ENCODE measurements around the gene GOLPH3L. TPM values are rescaled to one million over a fixed set of nuclear protein-coding genes. Genes with fewer than 3 reads are reported as not detected.

Gene GOLPH3L
- total and polyA plus RNA-seq, 10 of the 15 experiments (the other 5 are each of a cell fraction or from before 2014, with no cell fraction given), result 7.7 to 29.9 (median 19.2) TPM

- DNase-seq (ENCODE audit: low read depth, low spot score) (no peak), FAIRE-seq (no peak), ATAC-seq (no peak)
- ChIA-PET POLR2A (interaction anchor here (0.8 to 1.3 kb wide), 3 partner anchors 9 to 63 kb away, joined by 3 read pairs; partner anchors contain the start of gene ENSA), CTCF (interaction anchor here (1.1 to 2.5 kb wide), 6 partner anchors 9 to 132 kb away, joined by 3 to 7 read pairs (median 6); no protein-coding TSS in a partner anchor), RAD21 (ENCODE audit: unreplicated experiment) (interaction anchor here (1.0 to 1.8 kb wide), 6 partner anchors 8 to 132 kb away, joined by 3 to 5 read pairs (median 4); no protein-coding TSS in a partner anchor), SMC1A (ENCODE audit: uncharacterized antibody, unreplicated experiment) (interaction anchor here (0.8 to 2.0 kb wide), 8 partner anchors 8 to 157 kb away, joined by 3 to 7 read pairs (median 4); no protein-coding TSS in a partner anchor)
- in situ Hi-C loops (cut with MboI), result no loop called here
- TF ChIP-seq MYB (IDR thresholded peaks at IDR 0.05; ENCODE audit: borderline replicate concordance, low read depth, low read length), result no peak
- no peak for TF ChIP-seq HDGF (IDR thresholded peaks at IDR 0.05)
- no peak for TF ChIP-seq TCF12 (IDR thresholded peaks at IDR 0.05; ENCODE audit: low read depth, low read length)
- TF ChIP-seq NFIC (IDR thresholded peaks at IDR 0.05; ENCODE audit: low read depth, low read length), result no peak
- TF ChIP-seq ZZZ3 (IDR thresholded peaks at IDR 0.05; ENCODE audit: control insufficient read depth, insufficient read length, low read depth), result no peak
- TF ChIP-seq BCL3 (IDR thresholded peaks at IDR 0.05; ENCODE audit: borderline replicate concordance, insufficient read depth, low read depth, low read length, poor library complexity, severe bottlenecking), result no peak
- Histone ChIP-seq H3K4me2 (ENCODE audit: control insufficient read depth, insufficient read depth) (no peak overlapping the region; the same call in 1 of the 2 replicates), H3K27me3 (replicated peaks in 1 of 2; ENCODE audit: control insufficient read depth in 2 of 2, insufficient read depth in 2 of 2, low read length in 1 of 2) (no peaks in the 10 kb centered on the region), H3K9ac (ENCODE audit: control insufficient read depth, insufficient read depth, low read length) (no peak overlapping the region), H3K4me1 (ENCODE audit: control insufficient read depth, insufficient read depth, low read length) (peaks cover 3% of the 10 kb centered on the region; the same call in 1 of the 2 replicates), H3K36me3 (ENCODE audit: control insufficient read depth in 2 of 2, insufficient read depth in 2 of 2, low read length in 1 of 2) (peaks cover 0 to 18% of the 10 kb centered on the region in 2 experiments; a peak in 2 of 4 replicates), H3K4me3 (no peak overlapping the region), H3K27ac (ENCODE audit: control insufficient read depth, insufficient read depth) (no peak overlapping the region), H2AFZ (ENCODE audit: control insufficient read depth, low read depth, low read length) (no peak overlapping the region), H3K79me2 (ENCODE audit: control insufficient read depth, insufficient read depth, low read length) (peaks cover 15% of the 10 kb centered on the region), H4K20me1 (ENCODE audit: control insufficient read depth, insufficient read depth) (no peaks in the 10 kb centered on the region), H3K9me3 (replicated peaks; ENCODE audit: control insufficient read depth, insufficient read depth, low read length) (no peaks in the 10 kb centered on the region)
- 44% methylated on average over 3 of the region's 3 CpGs for WGBS (ENCODE audit: insufficient coverage, insufficient replicate concordance, low lambda C conversion rate, missing lambda C conversion rate)
- intact Hi-C loops (cut with micrococcal nuclease; ENCODE audit: unreplicated experiment), result no loop called here
- BruUV-seq (replicated peaks), result no TSS peak
Observed at GRCh38 chr1:150692720-150693119, 4.2 kb downstream of the GOLPH3L start.
